Urinary bladder (tissue), 4 donors: Measurements from ENCODE around the gene VTI1A. TPM values are rescaled to one million over a fixed set of nuclear protein-coding genes. Genes with fewer than 3 reads are reported as not detected.

Experiments
- DNase-seq: peaks from one replicate; pipeline ENCODE4 v3.0.0-alpha.2; 2015; ENCODE audit errors: extremely low spot score
- H3K27ac ChIP-seq: one replicate; pipeline ENCODE4 v1.5.1; 2013; ENCODE audit warnings: low read depth, mild to moderate bottlenecking, moderate library complexity
- H3K36me3 ChIP-seq: one replicate; pipeline ENCODE4 v1.6.1; 2013; ENCODE audit warnings: mild to moderate bottlenecking, moderate library complexity; ENCODE audit not compliant: insufficient read depth
- H3K4me1 ChIP-seq: one replicate; pipeline ENCODE4 v1.6.1; 2013; ENCODE audit warnings: mild to moderate bottlenecking, moderate library complexity; ENCODE audit not compliant: insufficient read depth
- H3K4me3 ChIP-seq: one replicate; pipeline ENCODE4 v1.5.1; 2013; ENCODE audit warnings: low read depth, low read length
- WGBS: extraction: QIAGEN DNeasy Blood & Tissue Kit; methylation state at CpG from one replicate; pipeline ENCODE4 v1.1.7; 2013; 5-methylcytosine and 5-hydroxymethylcytosine counted together
- polyA plus RNA-seq: library from polyadenylated mRNA; stranded (reverse); fragments of 200-250 nt; gene quantifications from one replicate; pipeline ENCODE4 v1.2.3, GENCODE V29; 2013
- total RNA-seq: library from RNA; depleted of rRNA; stranded (reverse); fragments of >200 nt; gene quantifications from one replicate; pipeline ENCODE4 v1.2.3, GENCODE V29; 2014
- donor health status: healthy with polysubstance abuse.
- donor health status: healthy.

VTI1A gene
- total and polyA plus RNA-seq, 2 donors = 13.1 to 42.4 TPM

GRCh38 chr10:112779025-112779770, 332.2 kb downstream of the VTI1A start:
- Histone ChIP-seq H3K4me1 (peaks cover 2% of the 10 kb centered on the region), H3K36me3 (no peaks in the 10 kb centered on the region), H3K27ac (no peak overlapping the region), H3K4me3 (no peak overlapping the region)
- no peak for DNase-seq
- WGBS = 27% methylated on average over 7 of the region's 7 CpGs

- peaks cover 2% of the 10 kb centered on the region for H3K4me1 ChIP-seq
- no peak overlapping the region for H3K4me3 ChIP-seq
- H3K36me3 ChIP-seq = no peaks in the 10 kb centered on the region
- no peak overlapping the region for H3K27ac ChIP-seq
- no peak for DNase-seq
- 78% methylated on average over 18 of the region's 18 CpGs for WGBS
Measured at GRCh38 chr10:112782200-112782907, 335.3 kb downstream of the VTI1A start.

GRCh38 chr10:112783351-112784021, 336.5 kb downstream of the VTI1A start:
- Histone ChIP-seq H3K4me1 (peaks cover 2% of the 10 kb centered on the region), H3K4me3 (no peak overlapping the region), H3K27ac (no peak overlapping the region), H3K36me3 (no peaks in the 10 kb centered on the region)
- DNase-seq = no peak
- 81% methylated on average over 14 of the region's 14 CpGs for WGBS

- DNase-seq = no peak
- H3K4me3 ChIP-seq = no peak overlapping the region
- peaks cover 2% of the 10 kb centered on the region for H3K4me1 ChIP-seq
- H3K36me3 ChIP-seq = no peaks in the 10 kb centered on the region
- 80% methylated on average over 8 of the region's 8 CpGs for WGBS
- no peak overlapping the region for H3K27ac ChIP-seq
Measured at GRCh38 chr10:112784022-112784461, 337.0 kb downstream of the VTI1A start.

- no peak overlapping the region for H3K27ac ChIP-seq
- no peak for DNase-seq
- no peaks in the 10 kb centered on the region for H3K4me1 ChIP-seq
- H3K36me3 ChIP-seq = no peaks in the 10 kb centered on the region
- H3K4me3 ChIP-seq = no peak overlapping the region
Measured at GRCh38 chr10:112785089-112785488, 338.1 kb downstream of the VTI1A start.

GRCh38 chr10:112789248-112789647, 342.2 kb downstream of the VTI1A start:
- no peaks in the 10 kb centered on the region for H3K36me3 ChIP-seq
- no peak overlapping the region for H3K27ac ChIP-seq
- no peak for DNase-seq
- no peaks in the 10 kb centered on the region for H3K4me1 ChIP-seq
- H3K4me3 ChIP-seq = no peak overlapping the region

- Histone ChIP-seq H3K27ac (no peak overlapping the region), H3K4me1 (no peaks in the 10 kb centered on the region), H3K4me3 (no peak overlapping the region), H3K36me3 (no peaks in the 10 kb centered on the region)
- 98% methylated on average over 1 of the region's 1 CpG for WGBS
- DNase-seq = no peak
Measured at GRCh38 chr10:112790030-112790429, 343.0 kb downstream of the VTI1A start.

- Histone ChIP-seq H3K4me3 (no peak overlapping the region), H3K27ac (no peak overlapping the region), H3K36me3 (no peaks in the 10 kb centered on the region), H3K4me1 (no peaks in the 10 kb centered on the region)
- 94% methylated on average over 4 of the region's 4 CpGs for WGBS
- DNase-seq = no peak
Measured at GRCh38 chr10:112790921-112791320, 343.9 kb downstream of the VTI1A start.

- Histone ChIP-seq H3K36me3 (no peaks in the 10 kb centered on the region), H3K27ac (no peak overlapping the region), H3K4me3 (no peak overlapping the region), H3K4me1 (no peaks in the 10 kb centered on the region)
- WGBS = 60% methylated on average over 2 of the region's 2 CpGs
- no peak for DNase-seq
Measured at GRCh38 chr10:112791447-112791846, 344.4 kb downstream of the VTI1A start.

GRCh38 chr10:112792487-112793201, 345.6 kb downstream of the VTI1A start:
- DNase-seq = no peak
- no peak overlapping the region for H3K27ac ChIP-seq
- no peaks in the 10 kb centered on the region for H3K36me3 ChIP-seq
- WGBS = 78% methylated on average over 14 of the region's 14 CpGs
- no peak overlapping the region for H3K4me3 ChIP-seq
- no peaks in the 10 kb centered on the region for H3K4me1 ChIP-seq

GRCh38 chr10:112793202-112793921, 346.3 kb downstream of the VTI1A start:
- WGBS = 79% methylated on average over 8 of the region's 8 CpGs

GRCh38 chr10:112794201-112794600, 347.2 kb downstream of the VTI1A start:
- Histone ChIP-seq H3K4me3 (no peak overlapping the region), H3K4me1 (no peaks in the 10 kb centered on the region), H3K36me3 (no peaks in the 10 kb centered on the region), H3K27ac (no peak overlapping the region)
- DNase-seq = no peak
- 97% methylated on average over 4 of the region's 4 CpGs for WGBS

More at GRCh38 chr10:112793202-112793921, 346.3 kb downstream of the VTI1A start:
- Histone ChIP-seq H3K27ac (no peak overlapping the region), H3K4me1 (no peaks in the 10 kb centered on the region), H3K36me3 (no peaks in the 10 kb centered on the region), H3K4me3 (no peak overlapping the region)
- no peak for DNase-seq

- 87% methylated on average over 2 of the region's 2 CpGs for WGBS
- H3K4me1 ChIP-seq = no peaks in the 10 kb centered on the region
- no peak overlapping the region for H3K4me3 ChIP-seq
- H3K27ac ChIP-seq = no peak overlapping the region
- no peak for DNase-seq
- H3K36me3 ChIP-seq = no peaks in the 10 kb centered on the region
Measured at GRCh38 chr10:112795067-112795466, 348.1 kb downstream of the VTI1A start.
